HS-27A (cell line): ENCODE results near the gene TSNAX.
"Not testable (repeated sequence)": the region's sequence is repeated elsewhere in the genome, so short reads cannot be mapped to it uniquely, and the experiment has no call there.

Source experiments
- DNase-seq: peaks from one replicate; pipeline ENCODE4 v3.0.0-alpha.2; 2012; ENCODE audit warnings: low read depth, missing footprints

Gene TSNAX

DNA sequence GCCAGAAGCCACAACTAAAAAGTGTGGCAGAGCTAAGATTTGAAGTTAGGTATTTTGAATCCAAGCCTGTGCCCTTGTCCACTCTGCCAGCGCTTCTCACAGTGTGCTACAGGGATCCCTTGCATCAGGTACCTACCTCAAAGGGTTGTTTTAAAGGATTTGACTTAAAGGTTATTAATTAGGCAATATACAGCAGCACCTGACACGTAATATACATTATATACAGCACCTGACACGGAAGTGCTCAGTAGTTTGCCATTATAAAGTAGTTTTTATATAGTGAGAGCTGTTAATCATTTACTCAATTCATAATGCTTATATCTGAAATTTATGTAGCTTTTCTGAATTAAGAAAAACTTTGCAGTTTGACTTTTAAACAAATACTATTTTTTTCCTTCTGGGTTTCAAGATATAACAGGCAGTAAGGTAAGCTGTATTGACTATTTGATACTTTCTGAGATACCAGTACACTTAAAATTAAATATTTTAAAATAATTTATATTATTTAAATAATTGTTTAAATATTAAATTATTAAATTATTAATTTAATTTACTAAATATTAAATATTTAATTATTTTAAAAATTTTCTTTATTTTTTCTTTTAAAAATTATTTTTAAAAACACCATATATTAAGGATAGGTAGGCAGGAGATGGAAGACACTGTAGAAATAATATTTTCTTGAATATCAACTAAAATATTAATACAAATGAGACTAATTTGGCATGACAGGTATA is 33.3 kb downstream of the TSNAX start:
- no peak for DNase-seq

DNA sequence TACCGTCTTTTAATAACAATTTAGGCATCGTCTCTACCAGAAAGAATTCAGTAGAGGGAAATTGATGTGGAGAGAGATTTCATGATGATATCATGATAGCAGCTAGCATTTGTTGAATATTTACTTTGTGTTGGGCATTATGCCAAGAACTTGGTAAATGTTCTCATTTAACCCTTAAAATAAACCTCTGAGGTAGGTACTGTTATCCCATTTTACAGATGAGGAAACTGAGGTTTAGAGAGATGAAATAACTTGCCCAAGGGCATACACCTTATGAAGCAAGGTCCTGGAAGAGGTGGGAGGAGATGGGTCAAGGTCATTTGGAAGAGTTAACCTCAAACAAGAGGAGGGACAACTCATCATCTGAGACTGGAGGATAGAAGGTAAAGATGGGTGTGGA is 34.8 kb downstream of the TSNAX start:
- DNase-seq: no peak

DNA sequence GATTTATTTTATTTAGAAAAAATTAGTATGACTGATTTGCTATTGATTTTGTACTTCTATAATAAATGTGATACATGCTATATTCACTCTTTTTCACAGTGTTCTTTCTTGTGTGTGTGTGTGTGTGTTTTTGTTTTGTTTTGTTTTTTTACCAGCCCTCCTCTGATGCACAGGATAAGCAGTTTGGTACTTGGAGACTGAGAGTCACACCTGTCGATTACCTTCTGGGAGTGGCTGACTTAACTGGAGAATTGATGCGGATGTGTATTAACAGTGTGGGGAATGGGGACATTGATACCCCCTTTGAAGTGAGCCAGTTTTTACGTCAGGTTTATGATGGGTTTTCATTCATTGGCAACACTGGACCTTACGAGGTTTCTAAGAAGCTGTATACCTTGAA is 35.9 kb downstream of the TSNAX start:
- no peak for DNase-seq

DNA sequence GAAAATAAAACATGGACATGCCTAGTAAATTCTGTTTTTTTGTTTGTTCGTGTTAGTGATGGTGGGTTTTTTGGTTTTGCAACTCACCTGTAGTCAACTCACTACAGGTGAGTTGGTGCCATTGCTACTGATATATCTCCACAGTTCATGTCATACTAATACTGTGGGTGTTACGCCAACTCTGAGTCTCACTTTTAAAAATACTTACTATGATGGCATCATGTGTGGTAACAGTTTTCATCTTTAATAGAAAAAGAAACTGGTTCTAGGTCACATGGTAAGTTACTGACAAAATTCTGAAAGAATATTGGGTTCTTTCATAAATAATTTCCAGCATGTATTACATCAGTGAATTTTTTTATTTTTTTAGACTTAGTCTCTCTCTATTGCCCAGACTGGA is 38.0 kb downstream of the TSNAX start:
- DNase-seq: no peak

DNA sequence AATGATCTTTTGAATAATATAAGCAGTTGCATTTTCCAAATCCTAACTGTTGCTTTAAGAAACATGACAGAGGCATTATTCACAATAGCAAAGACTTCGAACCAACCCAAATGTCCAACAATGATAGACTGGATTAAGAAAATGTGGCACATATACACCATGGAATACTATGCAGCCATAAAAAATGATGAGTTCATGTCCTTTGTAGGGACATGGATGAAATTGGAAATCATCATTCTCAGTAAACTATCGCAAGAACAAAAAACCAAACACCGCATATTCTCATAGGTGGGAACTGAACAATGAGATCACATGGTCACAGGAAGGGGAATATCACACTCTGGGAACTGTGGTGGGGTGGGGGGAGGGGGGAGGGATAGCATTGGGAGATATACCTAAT is 41.8 kb downstream of the TSNAX start:
- DNase-seq: not testable (repeated sequence)

DNA sequence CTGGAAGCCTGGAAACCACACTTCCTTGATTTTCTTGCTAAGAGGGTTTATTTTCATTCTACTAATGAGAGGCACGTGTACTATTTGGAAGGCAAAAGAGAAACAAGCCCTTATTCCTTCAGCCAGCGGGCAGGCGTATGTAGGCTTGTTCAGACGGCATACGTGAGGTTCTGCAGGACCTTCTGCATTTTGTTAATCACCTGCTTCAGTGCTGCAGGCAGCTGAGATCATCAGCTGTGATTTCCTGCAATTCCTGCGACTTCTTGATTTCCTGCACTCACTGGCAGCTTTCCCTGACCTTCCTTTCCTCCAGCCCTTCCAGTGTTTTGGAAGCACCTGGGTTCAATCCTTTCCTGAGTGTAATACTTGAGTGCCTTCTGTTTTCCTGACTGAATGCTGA is 43.4 kb downstream of the TSNAX start:
- DNase-seq: no peak

DNA sequence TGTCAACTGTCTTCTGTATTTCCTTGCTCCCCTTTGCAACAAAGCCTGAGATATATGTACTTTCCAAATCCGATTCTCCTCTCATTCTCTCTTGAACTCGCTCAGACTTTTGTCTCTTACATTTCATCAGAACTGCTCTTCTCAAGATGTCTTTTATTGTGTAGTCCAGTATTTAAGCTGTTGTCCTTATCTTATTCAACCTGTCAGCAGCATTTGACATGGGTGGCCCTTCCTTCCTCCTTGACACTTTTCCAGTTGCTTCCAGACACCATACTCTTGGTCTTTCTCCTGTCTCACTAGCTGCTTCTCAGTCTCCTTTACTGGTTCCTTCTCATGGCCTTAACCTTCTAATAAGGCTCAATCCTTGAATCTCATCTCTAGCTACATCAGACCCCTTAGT is 47.0 kb downstream of the TSNAX start:
- DNase-seq: no peak

DNA sequence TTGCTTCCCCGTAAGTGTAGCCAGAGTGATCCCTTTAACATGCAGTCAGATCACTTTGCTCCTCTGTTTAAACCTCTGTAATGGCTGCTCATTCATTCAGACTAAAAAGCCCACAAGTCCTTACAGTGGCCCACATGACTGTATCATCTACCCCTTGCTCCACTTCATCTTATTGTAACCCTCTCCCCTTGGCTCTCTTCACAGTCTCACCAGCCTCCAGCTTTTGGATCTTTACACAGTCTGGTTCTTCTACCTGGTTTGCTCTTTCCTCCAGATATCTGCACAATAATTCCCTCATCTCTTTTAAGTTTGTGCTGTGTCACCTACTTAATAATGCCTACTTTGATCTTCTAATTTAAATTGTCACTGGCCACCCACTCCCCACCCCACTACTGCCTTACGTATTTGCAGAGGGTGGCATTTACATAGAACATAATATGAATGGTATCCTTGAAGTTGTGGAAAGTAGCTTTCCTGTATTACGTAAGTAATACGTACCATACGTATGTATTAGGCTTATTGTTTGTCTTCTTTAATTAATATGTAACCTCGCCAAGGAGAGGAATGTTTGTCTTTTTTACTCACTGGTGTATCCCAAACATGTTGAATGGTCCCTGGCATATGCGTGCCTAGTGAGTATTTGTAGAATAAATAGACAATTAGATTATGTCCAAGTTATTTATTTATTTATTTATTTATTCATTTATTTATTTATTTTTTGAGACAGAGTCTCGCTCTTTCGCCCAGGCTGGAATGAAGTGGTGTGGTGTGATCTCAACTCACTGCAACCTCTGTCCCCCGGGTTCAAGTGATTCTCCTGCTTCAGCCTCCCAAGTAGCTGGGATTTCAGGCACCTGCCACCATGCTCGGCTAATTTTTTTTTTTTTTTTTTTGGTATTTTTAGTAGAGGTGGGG is 48.6 kb downstream of the TSNAX start:
- no peak for DNase-seq

DNA sequence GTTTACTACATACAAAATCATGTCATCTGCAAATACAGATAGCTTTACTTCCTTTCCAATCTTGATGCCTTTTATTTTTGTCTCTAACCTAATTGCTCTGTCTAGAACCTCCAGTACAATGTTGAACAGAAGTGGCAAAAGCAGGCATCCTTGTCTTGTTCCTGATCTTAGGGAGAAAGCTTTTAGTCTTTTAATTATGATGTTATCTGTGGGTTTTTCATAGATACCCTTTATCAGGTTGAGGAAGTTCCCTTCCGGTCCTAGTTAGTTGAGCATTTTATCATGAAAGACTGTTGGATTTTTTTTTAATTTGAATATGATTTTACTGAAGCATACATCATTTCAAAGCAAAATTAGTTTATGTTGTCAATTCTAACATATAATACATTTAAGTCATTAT is 52.4 kb downstream of the TSNAX start:
- no peak for DNase-seq

DNA sequence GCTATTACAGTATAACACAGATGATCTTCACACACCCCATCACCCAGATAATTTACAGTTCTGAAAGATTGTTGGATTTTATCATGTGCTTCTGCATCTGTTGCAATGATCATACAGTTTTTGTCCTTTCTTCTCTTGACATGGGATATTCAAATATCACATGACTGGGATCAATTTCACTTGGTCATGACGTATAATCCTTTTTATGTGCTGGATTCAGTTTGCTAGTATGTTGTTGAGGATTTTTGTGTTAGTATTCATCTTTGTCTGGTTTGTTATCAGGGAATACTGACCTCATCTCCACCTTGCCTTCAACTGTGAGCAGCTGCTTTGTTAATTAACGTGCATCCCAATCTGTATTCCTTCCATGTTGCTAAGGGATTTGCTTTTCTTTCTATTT is 53.4 kb downstream of the TSNAX start:
- no peak for DNase-seq

DNA sequence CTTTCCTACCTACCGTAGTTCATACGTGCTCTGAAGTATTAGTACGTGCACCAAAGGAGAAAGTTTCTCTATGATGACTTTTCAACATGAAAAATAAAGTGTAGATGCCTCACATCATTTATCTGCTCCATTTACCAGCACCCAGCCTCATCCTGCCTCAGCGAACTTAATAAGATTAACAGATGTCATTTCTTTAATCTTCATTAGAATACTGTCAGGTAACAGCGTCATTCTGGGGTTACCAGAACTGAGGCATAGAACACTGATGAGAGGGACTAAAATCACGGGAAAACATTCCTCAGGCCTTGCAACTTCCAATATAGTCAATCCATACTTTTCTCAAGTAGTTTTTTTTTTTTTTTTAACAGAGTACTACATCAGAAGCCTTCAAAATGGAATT is 54.9 kb downstream of the TSNAX start:
- DNase-seq: no peak

DNA sequence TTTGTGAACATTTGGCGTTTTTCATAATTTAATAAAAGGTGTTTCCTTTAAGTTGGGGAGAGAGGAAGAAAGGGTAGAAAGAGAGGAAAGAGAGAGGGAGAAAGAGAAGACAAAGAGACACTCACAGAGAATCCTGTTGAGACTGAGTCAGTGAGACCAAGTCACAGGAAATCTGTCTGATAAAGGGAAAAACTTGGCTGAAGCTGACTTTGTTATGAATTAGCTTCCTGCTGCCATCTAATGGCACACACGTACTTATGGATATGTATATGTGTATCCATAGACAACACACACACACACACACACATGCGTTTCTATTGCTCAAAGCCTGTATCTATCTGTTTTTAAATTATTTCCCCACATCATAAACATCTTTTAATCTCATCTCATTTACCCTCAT is 55.6 kb downstream of the TSNAX start:
- DNase-seq: no peak

DNA sequence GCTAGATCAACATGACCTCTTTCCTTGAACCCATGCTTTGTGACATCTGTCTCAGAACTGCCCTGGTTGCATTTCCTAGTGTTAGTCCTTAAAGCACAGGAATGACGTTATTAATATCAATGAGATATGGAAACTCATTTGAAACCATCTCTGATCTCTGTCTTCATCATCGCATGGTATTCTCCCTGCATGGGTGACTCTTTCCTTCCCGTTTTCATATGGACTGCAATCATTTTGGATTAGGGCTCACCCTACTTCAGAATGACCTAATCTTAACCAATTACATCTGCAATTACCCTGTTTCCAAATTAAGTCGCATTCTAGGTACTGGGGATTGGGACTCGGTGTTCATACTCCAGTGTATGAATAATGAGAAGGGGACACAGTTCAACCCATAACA is 56.5 kb downstream of the TSNAX start:
- DNase-seq: no peak

DNA sequence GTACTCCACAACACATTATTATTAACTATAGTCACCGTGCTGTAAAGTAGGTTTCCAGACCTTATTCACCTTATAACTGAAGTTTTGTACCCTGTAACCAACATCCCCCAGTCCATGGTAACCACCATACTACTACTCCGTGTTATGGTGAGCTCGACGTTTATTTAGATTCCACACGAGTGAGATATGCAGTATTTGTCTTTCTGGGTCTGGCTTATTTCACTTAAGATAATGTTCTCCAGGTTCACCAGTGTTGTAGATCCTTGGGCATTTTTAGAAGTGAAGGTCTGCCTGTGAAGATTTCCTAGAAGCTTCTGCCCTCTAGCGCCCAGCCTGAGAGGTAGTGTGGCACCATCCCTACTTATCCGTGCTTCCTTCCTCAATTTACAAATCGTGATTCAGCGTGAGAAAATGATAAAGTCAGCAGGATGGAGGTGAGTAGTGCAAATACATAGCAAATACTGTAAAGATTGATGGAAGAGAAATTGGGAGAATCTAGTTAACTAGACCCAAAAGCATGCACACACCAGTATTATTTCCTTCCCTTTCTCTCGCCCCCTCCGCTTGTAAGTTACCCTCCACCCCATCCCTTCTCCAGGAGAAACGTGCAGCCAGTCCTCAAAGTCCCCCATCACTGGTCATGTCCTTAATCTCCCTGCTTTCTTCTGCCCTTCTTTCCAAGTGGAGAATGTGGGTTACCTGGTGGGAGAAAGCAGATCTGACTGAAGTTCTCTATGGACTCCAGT is 62.2 kb downstream of the TSNAX start:
- no peak for DNase-seq

DNA sequence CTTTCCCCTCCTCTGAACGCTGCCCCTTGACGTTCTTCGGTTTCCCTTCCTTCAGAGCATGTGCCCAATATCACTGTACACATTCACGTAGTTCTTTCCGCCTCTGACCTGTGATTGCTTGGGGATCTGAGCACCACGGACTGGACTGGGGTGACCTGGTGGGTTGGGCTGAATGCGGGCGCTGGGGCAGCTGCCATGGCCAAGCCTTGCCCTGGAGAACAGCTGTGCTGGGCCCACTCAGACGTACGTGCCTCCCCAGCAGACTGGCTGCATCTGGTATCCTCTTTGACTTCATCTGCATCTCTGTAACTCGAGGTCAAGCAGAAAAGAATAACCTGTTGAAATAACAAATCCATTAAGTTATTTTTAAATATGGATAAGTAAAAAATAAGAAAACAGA is 63.0 kb downstream of the TSNAX start:
- DNase-seq: no peak

DNA sequence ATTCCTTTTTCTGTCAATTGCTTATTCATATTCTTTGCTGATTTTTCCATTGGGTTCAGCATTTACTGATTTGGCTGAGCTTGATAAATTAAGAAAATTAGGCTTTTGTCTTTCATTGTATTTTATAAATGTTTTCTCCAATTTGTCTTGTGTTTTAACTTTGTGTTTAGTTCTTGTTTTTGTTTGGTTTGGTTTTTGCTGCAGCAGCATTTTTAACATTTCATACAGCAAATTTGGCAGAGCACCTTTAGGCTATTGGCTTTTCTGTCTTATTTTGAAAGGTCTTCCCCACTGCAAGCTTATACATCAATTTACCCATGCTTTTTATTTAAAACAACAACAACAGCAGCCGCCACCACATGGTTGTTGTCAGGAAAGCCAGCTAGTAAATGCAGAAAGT is 64.3 kb downstream of the TSNAX start:
- DNase-seq: no peak

DNA sequence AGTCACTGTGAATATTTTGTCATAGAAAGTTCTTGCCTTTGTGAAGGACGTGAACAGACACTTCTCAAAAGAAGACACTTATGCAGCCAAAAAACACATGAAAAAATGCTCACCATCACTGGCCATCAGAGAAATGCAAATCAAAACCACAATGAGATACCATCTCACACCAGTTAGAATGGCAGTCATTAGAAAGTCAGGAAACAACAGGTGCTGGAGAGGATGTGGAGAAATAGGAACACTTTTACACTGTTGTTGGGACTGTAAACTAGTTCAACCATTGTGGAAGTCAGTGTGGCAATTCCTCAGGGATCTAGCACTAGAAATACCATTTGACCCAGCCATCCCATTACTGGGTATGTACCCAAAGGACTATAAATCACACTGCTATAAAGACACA is 64.8 kb downstream of the TSNAX start:
- DNase-seq: not testable (repeated sequence)

DNA sequence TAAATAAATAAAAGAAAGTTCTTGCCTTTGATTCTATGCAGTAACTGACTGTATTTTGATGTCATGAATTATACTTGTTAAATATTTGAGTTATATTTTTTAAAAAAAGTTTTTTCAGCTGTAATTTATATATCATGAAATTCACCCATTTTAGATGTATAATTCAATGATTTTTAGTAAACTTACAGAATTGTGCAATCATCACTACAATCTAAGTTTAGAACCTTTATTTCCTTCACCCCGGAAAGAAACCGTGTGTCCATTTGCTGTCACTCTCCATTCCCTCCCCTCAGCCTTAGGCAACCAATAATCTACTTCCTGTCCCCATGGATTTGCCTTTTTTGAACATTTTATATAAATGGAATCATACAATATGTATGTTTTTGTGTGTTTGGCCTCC is 65.7 kb downstream of the TSNAX start:
- no peak for DNase-seq

DNA sequence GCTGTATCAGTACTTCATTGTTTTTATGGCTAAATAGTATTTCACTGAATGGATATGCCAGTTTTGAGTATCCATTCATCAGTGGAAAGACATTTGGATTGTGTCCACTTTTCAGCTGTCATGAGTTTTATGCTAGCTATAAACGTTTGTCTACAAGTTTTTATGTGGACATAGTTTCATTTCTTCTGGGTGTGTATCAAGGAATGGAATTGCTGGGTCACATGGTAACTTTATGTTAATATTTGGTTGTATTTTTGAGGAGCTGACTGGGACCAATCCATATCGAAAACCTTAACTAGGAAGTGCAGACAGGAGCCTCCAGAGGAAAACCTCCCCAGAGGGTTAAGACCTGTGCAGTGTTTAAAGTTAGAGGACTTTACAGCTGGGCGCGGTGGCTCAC is 66.3 kb downstream of the TSNAX start:
- no peak for DNase-seq

DNA sequence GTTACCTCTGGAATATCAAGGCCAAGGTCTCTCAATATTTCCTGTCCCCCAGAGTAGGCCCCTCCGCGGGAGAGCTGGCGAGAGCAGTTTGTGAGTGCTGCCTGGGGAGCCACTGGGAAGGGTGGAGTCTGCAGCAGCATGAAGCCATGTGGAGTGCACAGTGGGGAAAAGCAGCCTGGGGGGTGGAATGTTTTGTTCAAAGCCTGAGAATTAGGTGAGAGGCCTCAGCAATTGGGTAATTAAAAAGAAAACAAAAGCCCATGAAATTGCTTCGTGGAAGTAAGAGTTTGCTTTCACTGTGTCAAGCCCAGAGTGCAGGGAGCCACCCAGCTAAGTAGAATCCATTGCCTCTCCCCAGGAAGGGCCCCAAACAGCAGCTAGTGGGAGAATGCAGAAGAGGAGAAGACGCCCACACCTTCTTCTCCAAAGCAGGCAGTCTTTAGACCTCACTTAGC is 67.9 kb downstream of the TSNAX start:
- no peak for DNase-seq

DNA sequence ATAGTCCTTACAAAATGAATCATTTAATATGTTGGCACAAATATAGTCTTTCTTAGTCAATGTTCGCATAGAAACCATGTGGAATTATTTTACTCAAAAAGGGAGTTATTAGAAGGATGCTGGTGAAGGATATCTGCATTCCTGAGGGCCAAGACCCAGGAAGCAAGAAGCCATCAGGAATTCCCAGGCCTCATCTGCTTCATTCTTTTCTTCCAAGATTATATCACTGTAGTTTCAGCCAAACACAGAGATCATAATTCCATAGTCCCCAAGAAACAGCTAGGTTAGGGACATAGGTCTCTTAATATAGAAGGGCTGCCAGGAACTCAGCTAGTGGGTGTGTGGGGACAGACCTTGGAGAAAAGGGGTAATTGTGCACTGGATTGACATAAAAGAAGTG is 69.5 kb downstream of the TSNAX start:
- no peak for DNase-seq

DNA sequence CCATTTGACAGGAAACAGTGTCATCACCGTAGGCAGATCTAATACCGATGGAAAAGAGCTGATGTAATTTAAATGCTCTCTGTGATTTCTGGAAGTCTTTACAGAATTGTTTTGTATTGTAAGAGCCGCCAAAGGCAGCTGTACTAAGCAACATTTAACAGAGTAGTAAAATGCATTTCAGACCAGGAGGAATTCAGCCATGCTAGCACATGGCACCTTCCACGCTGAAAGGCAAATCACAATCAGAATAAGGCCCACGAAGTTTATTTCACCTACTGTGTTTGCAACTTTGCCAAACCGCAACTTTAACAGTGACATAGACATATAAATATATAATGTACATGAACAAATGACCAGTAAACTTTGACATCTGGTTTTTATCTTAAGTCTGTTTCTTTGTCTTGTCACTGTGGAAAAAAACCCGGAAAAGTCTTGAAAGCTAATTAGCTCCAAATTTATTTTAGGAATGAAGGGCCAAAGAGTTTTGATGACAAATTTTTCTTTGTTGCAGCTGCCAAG is 72.0 kb downstream of the TSNAX start:
- no peak for DNase-seq
